ENCODE data around the gene UNC5A. TPM values are rescaled to one million over a fixed set of nuclear protein-coding genes. Genes with fewer than 3 reads are reported as not detected.

Gene UNC5A
- total and polyA plus RNA-seq, 2 of the 8 experiments (the other 6 are each of a cell fraction or from before 2014, with no cell fraction given), result 4.0 to 7.6 TPM

GRCh38 chr5:176820937-176821336, 10.6 kb downstream of the UNC5A start (continued):
- TF ChIP-seq, protein P1, sequence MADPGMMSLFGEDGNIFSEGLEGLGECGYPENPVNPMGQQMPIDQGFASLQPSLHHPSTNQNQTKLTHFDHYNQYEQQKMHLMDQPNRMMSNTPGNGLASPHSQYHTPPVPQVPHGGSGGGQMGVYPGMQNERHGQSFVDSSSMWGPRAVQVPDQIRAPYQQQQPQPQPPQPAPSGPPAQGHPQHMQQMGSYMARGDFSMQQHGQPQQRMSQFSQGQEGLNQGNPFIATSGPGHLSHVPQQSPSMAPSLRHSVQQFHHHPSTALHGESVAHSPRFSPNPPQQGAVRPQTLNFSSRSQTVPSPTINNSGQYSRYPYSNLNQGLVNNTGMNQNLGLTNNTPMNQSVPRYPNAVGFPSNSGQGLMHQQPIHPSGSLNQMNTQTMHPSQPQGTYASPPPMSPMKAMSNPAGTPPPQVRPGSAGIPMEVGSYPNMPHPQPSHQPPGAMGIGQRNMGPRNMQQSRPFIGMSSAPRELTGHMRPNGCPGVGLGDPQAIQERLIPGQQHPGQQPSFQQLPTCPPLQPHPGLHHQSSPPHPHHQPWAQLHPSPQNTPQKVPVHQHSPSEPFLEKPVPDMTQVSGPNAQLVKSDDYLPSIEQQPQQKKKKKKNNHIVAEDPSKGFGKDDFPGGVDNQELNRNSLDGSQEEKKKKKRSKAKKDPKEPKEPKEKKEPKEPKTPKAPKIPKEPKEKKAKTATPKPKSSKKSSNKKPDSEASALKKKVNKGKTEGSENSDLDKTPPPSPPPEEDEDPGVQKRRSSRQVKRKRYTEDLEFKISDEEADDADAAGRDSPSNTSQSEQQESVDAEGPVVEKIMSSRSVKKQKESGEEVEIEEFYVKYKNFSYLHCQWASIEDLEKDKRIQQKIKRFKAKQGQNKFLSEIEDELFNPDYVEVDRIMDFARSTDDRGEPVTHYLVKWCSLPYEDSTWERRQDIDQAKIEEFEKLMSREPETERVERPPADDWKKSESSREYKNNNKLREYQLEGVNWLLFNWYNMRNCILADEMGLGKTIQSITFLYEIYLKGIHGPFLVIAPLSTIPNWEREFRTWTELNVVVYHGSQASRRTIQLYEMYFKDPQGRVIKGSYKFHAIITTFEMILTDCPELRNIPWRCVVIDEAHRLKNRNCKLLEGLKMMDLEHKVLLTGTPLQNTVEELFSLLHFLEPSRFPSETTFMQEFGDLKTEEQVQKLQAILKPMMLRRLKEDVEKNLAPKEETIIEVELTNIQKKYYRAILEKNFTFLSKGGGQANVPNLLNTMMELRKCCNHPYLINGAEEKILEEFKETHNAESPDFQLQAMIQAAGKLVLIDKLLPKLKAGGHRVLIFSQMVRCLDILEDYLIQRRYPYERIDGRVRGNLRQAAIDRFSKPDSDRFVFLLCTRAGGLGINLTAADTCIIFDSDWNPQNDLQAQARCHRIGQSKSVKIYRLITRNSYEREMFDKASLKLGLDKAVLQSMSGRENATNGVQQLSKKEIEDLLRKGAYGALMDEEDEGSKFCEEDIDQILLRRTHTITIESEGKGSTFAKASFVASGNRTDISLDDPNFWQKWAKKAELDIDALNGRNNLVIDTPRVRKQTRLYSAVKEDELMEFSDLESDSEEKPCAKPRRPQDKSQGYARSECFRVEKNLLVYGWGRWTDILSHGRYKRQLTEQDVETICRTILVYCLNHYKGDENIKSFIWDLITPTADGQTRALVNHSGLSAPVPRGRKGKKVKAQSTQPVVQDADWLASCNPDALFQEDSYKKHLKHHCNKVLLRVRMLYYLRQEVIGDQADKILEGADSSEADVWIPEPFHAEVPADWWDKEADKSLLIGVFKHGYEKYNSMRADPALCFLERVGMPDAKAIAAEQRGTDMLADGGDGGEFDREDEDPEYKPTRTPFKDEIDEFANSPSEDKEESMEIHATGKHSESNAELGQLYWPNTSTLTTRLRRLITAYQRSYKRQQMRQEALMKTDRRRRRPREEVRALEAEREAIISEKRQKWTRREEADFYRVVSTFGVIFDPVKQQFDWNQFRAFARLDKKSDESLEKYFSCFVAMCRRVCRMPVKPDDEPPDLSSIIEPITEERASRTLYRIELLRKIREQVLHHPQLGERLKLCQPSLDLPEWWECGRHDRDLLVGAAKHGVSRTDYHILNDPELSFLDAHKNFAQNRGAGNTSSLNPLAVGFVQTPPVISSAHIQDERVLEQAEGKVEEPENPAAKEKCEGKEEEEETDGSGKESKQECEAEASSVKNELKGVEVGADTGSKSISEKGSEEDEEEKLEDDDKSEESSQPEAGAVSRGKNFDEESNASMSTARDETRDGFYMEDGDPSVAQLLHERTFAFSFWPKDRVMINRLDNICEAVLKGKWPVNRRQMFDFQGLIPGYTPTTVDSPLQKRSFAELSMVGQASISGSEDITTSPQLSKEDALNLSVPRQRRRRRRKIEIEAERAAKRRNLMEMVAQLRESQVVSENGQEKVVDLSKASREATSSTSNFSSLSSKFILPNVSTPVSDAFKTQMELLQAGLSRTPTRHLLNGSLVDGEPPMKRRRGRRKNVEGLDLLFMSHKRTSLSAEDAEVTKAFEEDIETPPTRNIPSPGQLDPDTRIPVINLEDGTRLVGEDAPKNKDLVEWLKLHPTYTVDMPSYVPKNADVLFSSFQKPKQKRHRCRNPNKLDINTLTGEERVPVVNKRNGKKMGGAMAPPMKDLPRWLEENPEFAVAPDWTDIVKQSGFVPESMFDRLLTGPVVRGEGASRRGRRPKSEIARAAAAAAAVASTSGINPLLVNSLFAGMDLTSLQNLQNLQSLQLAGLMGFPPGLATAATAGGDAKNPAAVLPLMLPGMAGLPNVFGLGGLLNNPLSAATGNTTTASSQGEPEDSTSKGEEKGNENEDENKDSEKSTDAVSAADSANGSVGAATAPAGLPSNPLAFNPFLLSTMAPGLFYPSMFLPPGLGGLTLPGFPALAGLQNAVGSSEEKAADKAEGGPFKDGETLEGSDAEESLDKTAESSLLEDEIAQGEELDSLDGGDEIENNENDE (IDR thresholded peaks at IDR 0.05; ENCODE audit: insufficient replicate concordance, low read length), result no peak
- TF ChIP-seq TEAD4 (IDR thresholded peaks at IDR 0.05; ENCODE audit: low read depth, low read length), result no peak

Data from H1 (cell line).